Tibial artery (tissue), 4 donors: ENCODE measurements around the gene NELFE.
"Not testable (repeated sequence)": the region's sequence is repeated elsewhere in the genome, so short reads cannot be mapped to it uniquely, and the experiment has no call there.

ENCODE experiments used
- DNase-seq, 2 donors: peaks; one replicate each; pipeline ENCODE4 v3.0.0-alpha.2; 2019
- H3K27ac ChIP-seq, 2 donors: fragments of 200-600 bp; sonication (generic) in 1 of 2; 1 replicate in 1 of 2; 2 replicates in 1 of 2; pipeline ENCODE4 v1.5.1; 2018 to 2019; ENCODE audit warnings: mild to moderate bottlenecking in 1 of 2
- H3K27me3 ChIP-seq, 2 donors: fragments of 200-600 bp; sonication (generic) in 1 of 2; one replicate each; pipeline versions ENCODE4 v1.5.1 to v1.6.0; 2016 to 2019
- H3K36me3 ChIP-seq, 3 donors: fragments of 200-600 bp; sonication (generic) in 2 of 3; one replicate each; pipeline ENCODE4 v1.5.1; 2016 to 2019; ENCODE audit warnings: mild to moderate bottlenecking in 2 of 3
- H3K4me1 ChIP-seq, 4 donors: fragments of 200-600 bp; sonication (generic) in 2 of 4; 1 replicate in 3 of 4; 2 replicates in 1 of 4; pipeline ENCODE4 v1.5.1; 2016 to 2019
- H3K4me3 ChIP-seq, 2 donors: fragments of 200-600 bp; sonication (generic) in 1 of 2; 1 replicate in 1 of 2; 2 replicates in 1 of 2; pipeline ENCODE4 v1.5.1; 2018 to 2019; ENCODE audit warnings: mild to moderate bottlenecking in 2 of 2
- H3K9me3 ChIP-seq, 3 donors: fragments of 200-600 bp; sonication (generic) in 1 of 3; one replicate each; pipeline ENCODE4 v1.5.1; 2016 to 2019
- intact Hi-C: fragments of 100-400 bp; cut with DNase I; formaldehyde crosslinking; loops from one replicate; pipeline ENCODE4 v1.15.0; 2023; ENCODE audit warnings: low total_unique reads
- TF ChIP-seq, protein P1 (sequence below), 2 experiments: fragments of 200-600 bp in 1 of 2; fragments of 450-650 bp in 1 of 2; IDR thresholded peaks; one replicate each; pipeline ENCODE4 v1.5.1; 2017 to 2019; ENCODE audit warnings: antibody characterized with exemption in 2 of 2, mild to moderate bottlenecking in 1 of 2, moderate library complexity in 1 of 2

Gene NELFE

DNA sequence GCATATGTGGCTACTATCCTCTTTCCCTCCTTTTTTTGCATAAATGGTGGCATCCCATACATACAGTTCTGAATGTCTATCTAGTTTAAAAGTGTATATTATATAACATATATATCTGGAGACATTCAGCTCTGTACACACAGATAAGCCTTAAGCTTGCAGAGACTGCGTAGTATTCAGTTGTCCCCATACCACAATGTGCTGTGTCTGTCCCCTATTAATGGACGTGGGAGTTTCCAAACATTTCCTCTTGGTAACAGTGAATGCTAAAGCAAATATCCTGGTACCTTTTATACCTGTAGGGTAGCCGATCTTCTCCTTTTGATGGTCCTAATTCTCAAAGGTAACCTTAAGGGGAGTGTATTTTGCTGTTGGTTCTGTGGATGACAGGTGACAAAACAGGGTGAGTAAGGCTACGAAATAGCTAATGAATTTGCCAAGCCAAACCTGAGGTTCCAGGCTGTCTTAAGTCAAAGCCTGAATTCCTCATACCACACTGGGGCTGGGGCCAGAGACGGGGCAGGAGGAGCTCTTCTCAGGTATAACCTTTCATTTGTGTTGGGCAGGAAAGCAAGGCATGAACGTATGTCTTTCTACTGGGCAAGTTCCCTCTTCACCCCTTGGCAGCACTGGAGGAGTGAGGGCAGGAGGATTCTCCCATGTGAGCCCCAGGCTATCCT lies 39.0 kb downstream of the NELFE start:
- H3K36me3 ChIP-seq = no peaks in the 10 kb centered on the region
- H3K27me3 ChIP-seq = peaks cover 0 to 2% of the 10 kb centered on the region in 2 donors
- H3K4me1 ChIP-seq = no peaks in the 10 kb centered on the region
- TF ChIP-seq, protein P1, sequence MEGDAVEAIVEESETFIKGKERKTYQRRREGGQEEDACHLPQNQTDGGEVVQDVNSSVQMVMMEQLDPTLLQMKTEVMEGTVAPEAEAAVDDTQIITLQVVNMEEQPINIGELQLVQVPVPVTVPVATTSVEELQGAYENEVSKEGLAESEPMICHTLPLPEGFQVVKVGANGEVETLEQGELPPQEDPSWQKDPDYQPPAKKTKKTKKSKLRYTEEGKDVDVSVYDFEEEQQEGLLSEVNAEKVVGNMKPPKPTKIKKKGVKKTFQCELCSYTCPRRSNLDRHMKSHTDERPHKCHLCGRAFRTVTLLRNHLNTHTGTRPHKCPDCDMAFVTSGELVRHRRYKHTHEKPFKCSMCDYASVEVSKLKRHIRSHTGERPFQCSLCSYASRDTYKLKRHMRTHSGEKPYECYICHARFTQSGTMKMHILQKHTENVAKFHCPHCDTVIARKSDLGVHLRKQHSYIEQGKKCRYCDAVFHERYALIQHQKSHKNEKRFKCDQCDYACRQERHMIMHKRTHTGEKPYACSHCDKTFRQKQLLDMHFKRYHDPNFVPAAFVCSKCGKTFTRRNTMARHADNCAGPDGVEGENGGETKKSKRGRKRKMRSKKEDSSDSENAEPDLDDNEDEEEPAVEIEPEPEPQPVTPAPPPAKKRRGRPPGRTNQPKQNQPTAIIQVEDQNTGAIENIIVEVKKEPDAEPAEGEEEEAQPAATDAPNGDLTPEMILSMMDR (IDR thresholded peaks at IDR 0.05) = no peak
- no peak for DNase-seq
- H3K27ac ChIP-seq = no peak overlapping the region
- no peaks in the 10 kb centered on the region for H3K9me3 ChIP-seq
- intact Hi-C loops = no loop called here
- H3K4me3 ChIP-seq = no peak overlapping the region

DNA sequence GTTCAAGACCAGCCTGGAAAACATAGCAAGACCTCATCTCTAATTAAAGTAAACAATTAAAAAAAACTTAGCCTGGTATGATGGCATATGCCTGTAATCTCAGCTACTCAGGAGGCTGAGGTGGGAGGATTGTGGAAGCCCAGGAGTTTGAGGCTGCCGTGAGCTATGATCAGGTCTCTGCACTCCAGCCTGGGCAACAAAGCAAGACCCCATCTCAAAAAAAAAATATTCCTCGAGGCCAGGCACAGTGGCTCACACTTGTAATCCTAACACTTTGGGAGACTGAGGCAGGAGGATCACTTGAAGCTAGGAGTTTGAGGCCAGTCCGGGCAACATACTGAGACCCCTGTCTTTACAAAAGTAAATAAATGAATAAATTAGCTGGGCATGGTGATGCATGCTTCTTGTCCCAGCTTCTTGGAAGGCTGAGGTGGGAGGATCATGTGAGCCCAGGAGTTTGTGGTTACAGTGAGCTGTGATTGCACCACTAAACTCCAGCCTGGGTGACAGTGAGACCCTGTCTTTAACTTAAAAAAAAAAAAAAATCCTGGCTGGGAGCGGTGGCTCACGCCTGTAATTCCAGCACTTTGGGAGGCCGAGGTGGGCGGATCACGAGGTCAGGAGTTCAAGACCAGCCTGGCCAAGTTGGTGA lies 40.6 kb downstream of the NELFE start:
- no peak for DNase-seq
- H3K4me1 ChIP-seq = no peaks in the 10 kb centered on the region
- intact Hi-C loops = no loop called here
- H3K4me3 ChIP-seq = no peak overlapping the region
- no peaks in the 10 kb centered on the region for H3K9me3 ChIP-seq
- H3K36me3 ChIP-seq = no peaks in the 10 kb centered on the region
- TF ChIP-seq, protein P1 (IDR thresholded peaks at IDR 0.05) = no peak
- H3K27ac ChIP-seq = no peak overlapping the region
- peaks cover 0 to 2% of the 10 kb centered on the region in 2 donors for H3K27me3 ChIP-seq

DNA sequence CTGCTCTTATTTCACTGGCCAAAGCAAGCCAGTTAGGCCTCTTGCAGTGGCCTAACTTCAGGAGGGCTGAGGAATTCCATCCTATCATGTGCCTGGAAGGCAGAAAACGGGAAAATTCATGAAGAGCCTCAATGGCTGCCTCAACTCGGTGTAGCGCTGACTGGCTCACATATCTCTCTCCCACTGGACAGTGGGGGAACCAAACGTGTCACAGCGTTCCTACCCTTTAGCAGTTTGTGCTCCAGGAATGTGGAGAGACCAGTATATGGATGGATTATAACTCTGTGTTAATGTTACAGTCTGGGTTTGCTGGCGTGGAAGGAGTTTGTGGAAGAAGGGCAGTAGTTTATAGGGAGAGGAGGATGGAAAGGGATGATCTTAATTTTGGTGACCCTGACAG lies 43.0 kb downstream of the NELFE start:
- TF ChIP-seq, protein P1 (IDR thresholded peaks at IDR 0.05) = no peak
- peaks cover 0 to 10% (median 5%) of the 10 kb centered on the region in 4 donors for H3K4me1 ChIP-seq
- H3K27ac ChIP-seq = no peak overlapping the region
- no peaks in the 10 kb centered on the region for H3K9me3 ChIP-seq
- H3K27me3 ChIP-seq = peaks cover 0 to 2% of the 10 kb centered on the region in 2 donors
- no peaks in the 10 kb centered on the region for H3K36me3 ChIP-seq
- intact Hi-C loops = no loop called here
- DNase-seq = no peak
- H3K4me3 ChIP-seq = no peak overlapping the region

DNA sequence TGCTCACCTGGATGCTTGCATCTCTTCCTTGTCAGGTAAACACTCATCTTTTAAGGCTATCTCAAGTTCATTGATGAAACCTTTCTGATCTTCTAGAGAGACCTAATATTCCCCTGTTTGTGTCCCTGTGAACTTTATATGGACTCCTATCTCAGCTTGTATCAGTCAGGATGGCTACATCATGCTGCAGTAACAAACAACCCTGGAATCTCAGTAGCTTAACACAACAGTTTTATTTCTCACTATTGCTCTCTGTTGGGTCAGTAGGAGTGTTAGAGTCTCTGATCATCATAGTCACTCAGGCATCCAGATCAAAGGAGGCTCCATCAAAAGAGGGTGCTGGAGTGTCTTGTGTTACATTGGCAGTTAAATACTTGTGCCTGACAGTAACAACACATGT lies 43.4 kb downstream of the NELFE start:
- no peak overlapping the region for H3K4me3 ChIP-seq
- intact Hi-C loops = no loop called here
- no peak for DNase-seq
- TF ChIP-seq, protein P1 (IDR thresholded peaks at IDR 0.05) = no peak
- H3K36me3 ChIP-seq = no peaks in the 10 kb centered on the region
- H3K27me3 ChIP-seq = peaks cover 0 to 2% of the 10 kb centered on the region in 2 donors
- no peak overlapping the region for H3K27ac ChIP-seq
- peaks cover 0 to 13% (median 5%) of the 10 kb centered on the region in 4 donors for H3K4me1 ChIP-seq
- no peaks in the 10 kb centered on the region for H3K9me3 ChIP-seq

DNA sequence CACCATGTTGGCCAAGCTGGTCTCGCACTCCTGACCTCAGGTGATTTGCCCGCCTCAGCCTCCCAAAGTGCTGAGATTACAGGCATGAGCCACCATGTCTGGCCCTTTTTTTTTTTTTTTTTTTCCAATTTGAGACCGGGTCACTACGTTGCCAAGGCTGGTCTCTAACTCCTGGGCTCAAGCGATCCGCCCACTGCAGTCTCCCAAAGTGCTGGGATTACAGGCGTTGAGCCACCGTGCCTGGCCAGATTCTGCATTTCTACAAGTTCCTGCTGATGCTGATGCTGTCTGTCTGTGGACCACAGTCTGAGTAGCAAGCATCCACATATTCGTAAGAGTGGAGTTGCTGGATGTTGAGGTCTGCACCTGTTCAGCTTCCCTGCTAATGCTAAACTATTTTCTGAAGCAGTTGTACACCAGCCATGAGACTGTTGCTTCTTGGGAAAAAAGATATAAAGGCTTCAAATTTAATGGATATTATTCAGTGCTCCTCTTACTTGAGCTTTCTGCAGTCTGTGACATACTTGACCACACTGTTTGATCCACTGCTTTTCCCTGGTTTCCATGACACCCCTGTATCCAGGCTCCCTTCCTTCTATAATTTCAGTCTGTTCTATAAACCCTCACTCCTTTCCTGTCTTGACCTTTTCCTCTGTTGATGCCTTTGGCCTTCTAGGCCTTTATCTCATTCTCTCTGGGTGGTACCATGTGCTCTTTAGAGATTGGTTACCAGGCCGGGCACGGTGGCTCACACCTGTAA lies 46.8 kb downstream of the NELFE start:
- Histone ChIP-seq H3K4me1 (peaks cover 0 to 13% (median 5%) of the 10 kb centered on the region in 4 donors), H3K36me3 (no peaks in the 10 kb centered on the region), H3K4me3 (no peak overlapping the region), H3K9me3 (no peaks in the 10 kb centered on the region), H3K27me3 (peaks cover 0 to 2% of the 10 kb centered on the region in 2 donors), H3K27ac (no peak overlapping the region)
- intact Hi-C loops = no loop called here
- TF ChIP-seq, protein P1 (IDR thresholded peaks at IDR 0.05) = no peak
- DNase-seq = no peak

DNA sequence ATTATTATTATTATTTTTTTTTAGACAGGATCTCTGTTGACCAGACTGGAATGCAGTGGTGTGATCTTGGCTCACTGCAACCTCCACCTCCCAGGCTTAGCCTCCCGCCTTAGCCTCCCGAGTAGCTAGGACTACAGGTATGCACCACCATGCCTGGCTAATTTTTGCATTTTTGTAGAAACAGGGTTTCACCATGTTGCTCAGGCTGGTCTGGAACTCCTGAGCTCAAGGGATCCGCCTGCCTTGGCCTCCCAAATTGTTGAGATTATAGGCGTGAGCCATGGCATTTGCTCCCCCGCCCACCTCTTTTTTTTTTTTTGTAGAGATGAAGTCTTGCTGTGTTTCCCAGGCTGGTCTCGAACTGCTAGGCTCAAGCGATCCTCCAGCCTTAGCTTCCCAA lies 49.5 kb downstream of the NELFE start:
- H3K4me1 ChIP-seq = peaks cover 0 to 13% (median 5%) of the 10 kb centered on the region in 4 donors
- intact Hi-C loops = loop anchor here (5.0 kb wide), 1 partner anchor 43 kb away; no protein-coding TSS in a partner anchor
- not testable (repeated sequence) for H3K27ac ChIP-seq, H3K27me3 ChIP-seq, H3K9me3 ChIP-seq, H3K4me3 ChIP-seq, DNase-seq, H3K36me3 ChIP-seq
